Stimulated activated CD4-positive, alpha-beta T cell treated with anti-CD3 and anti-CD28 coated beads, Interleukin-1b, Interleukin-23, amount 100 ng/mL, for 24 hours (primary cell): ENCODE results near the gene CAMK2A.
"Not testable (repeated sequence)": the region's sequence is repeated elsewhere in the genome, so short reads cannot be mapped to it uniquely, and the experiment has no call there.

ENCODE experiments used
- DNase-seq, 4 experiments: peaks; one replicate each; pipeline ENCODE4 v3.0.0-alpha.2; 2020; ENCODE audit warnings: low read depth in 4 of 4, low spot score in 1 of 4

The CAMK2A gene

DNA sequence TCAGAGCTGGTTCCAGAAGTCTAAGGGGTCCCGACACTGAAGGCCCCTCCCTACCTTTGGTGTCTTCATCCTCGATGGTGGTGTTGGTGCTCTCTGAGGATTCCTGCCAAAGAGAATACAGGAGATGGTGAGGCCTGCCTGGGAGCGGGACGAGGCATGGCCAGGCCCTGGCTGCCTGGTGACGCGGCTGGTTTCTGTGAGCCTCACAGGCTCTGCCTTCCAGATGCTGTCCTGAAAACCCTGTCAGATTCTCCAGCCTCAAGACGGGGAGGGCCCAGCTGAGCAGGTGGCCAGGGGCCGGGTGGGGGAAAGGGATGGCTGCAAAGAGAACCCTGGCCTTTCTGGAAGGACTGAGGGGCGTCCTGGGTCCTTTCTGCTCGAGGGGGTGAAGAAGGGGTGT, 50.9 kb downstream of the CAMK2A start:
- no peak for DNase-seq

DNA sequence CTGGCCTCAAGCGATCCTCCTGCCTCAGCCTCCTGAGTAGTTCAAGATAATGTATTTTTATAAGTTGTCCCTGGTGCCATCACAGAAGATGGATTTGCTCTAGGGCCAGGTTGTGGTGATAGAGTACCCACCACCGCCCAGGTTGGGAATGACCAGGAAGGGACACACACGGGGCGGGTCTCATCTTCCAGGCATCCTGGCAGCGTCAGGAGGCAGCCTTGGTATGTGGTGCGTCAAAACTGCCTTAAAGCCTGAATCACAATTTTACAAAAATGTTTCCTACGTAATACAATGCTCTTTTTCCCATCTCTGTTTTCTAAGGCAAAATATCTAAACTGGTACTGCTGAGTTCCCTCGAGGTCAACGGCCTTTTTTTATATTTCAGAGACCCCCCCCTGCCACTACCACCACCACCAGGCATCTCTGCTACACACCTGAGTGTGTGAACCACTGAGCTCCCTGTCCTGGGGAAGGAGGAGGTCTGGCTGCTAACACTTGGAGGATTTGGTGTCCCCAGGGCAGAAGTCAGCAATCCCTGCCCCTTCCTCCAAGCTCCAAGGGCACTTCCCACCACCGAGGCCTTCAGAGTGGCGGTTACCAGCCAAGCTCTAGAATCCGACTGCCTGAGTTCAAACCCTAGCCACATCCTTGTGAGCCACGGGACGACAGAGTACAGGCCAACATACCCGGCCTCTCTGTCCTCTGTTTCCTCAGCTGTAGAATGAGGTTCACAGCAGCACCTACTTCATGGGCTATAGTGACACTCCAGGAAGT, 52.4 kb downstream of the CAMK2A start:
- DNase-seq = no peak

DNA sequence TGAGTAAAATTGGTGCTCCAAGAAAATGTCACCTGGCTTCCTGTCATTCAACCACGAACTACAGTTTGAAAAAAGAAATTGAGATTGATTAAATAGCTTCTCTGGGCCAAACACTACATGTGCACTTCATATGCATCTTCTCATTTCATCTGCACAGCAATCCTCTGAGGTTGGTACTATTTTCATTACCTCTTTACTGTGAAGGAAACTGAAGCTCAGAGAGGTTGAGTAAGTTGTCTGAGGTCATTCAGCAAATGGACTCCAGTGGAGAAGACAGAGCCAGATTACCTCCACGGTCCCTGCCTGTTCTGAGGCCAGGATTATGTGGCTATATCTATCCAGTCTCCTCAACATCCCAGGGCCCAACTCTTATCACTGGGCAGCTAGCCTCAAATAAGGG, 53.3 kb downstream of the CAMK2A start:
- no peak for DNase-seq

DNA sequence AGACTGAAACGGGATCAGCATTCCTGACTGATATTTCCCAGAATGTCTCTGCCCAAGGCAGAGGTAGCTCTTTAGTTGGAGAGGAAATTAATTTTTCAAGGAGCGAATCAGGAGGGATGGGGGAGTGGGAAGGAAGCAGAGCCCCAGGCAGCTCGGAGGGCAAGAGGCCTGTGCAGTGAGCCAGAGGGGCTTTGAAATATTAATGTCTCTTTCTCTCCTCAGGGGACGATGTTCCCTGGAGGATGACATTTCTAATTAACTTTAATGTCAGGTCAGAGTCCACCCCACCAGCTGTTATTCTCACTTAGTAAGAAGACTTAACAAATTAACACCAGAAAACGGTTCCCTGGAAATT, 54.1 kb downstream of the CAMK2A start:
- no peak for DNase-seq

- DNase-seq = no peak
Observed at GRCh38 chr5:150234576-150235499, 54.7 kb downstream of the CAMK2A start.

DNA sequence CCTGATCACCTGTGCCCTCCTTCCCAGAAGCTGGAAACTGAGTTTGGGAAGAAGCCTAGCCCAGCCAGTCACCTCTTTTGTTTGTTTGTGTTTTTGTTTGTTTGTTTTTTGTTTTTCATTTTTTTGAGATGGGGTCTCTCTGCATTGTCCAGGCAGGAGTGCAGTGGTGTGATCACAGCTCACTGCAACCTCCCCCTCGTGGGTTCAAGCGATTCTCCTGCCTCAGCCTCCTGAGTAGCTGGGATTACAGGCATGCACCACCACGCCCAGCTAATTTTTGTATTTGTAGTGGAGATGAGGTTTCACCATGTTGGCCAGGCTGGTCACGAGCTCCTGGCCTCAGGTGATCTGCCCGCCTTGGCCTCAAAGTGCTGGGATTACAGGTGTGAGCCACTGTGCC, 55.9 kb downstream of the CAMK2A start:
- not testable (repeated sequence) for DNase-seq

- DNase-seq = no peak
Observed at GRCh38 chr5:150230842-150231241, 58.7 kb downstream of the CAMK2A start.

DNA sequence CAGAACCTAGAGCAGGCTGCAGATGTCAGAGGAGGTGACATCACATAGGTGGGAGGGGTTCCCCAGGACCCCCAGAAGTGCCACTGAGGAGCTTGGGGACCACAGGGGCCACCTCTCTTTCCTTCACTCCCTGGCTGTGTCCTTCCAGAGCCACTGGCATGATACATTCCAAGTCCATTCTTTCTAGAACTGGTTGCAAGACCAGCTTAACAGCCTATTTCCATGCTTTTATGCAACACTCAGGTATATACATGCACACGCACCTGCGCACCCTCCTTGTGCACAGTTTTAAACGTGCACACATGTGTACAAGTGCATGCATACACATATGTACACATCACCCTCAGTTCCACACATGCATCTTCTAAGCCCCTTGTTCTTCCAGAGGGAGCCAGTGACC, 60.0 kb downstream of the CAMK2A start:
- no peak for DNase-seq

DNA sequence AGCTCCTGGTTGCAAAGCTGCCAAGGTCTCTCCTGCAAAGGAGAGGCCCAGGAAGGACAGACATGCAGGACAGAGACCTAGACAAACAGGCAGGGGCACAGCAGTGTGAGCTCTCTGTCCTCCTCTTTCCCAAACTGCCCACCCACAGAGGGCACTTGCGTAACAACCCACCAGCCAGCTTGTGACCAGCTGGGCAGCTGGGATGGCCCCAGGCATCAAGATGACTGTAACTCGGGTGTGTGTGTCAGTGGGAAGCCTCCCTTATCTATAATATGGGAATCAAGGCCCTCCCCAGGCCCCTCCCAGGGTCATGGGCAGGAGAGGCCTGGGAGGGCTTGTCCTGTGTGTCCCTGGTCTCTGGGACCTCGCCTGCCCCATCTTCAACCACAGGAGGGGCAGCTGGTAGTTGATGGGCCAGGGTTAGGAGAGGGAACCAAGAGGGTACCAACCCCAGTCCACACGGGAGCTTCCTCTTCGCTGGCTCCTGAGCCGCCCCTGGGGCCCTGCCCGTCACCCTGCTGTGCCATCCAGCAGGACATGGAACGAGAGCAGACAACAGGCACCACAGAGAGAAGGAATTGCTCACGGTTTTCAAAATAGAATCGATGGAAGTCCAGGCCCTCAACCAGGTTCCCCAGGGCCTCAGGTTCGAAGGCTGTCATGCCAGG, 61.8 kb downstream of the CAMK2A start:
- no peak for DNase-seq

- no peak for DNase-seq
Observed at GRCh38 chr5:150227036-150227435, 62.5 kb downstream of the CAMK2A start.

DNA sequence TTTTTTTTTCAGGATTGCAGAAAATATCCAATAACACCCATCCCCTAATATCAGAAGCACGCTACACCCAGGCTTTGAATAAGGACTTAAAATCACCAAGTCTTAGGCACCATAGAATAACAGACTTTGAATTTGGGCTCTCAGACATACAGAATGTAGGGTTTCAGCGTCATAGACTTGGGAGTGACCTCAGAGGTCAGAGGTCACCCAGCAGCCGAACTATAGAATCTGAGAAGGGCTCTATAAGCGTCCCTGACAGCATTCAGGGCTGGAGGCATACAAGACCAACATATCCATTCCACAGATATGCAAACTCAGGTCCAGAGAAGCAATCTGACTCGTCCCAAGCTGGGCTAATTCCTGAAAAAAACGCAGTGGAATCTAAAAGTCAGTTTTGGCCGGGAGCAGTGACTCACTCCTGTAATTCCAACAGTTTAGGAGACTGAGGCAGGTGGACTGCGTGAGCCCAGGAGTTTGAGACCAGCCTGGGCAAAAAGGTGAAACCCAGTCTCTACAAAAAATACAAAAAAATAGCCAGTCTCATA, 65.0 kb downstream of the CAMK2A start:
- no peak for DNase-seq

DNA sequence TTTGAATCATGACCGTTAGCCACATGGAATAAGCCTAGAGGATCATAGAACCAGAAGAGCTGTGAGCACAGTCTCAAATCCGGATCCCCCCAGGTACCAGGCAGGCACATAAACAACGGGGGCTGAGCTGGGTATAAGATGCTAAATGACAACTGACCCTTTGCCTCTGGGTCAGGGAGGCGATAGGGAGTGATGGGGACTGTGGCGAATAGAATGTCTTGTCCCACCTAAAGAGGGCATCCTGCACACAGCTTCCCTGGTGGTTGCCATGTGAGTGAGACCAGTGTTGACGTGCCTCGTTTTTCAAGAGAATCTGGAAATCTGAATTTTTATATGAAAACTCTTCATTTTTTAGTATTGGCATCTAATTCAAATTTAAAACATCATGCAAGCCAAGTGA, 66.1 kb downstream of the CAMK2A start:
- DNase-seq = no peak

DNA sequence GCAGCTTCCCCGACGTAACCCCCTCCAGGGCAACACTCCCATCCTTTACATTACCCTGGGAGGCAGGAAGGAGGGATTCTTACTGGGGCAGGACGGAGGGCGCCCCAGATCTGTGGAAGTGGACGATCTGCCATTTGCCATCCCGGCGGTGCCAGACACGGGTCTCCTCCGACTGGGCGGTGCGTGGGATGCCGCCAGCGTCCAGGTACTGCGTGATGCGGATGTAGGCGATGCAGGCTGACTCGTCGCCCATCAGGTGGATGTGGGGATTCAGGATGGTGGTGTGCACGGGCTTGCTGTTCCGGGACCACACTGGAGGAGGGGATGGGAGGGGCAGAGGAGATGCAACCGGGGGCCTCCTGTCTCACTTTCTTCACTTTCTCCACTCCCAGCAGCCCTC, 66.7 kb downstream of the CAMK2A start:
- no peak for DNase-seq

- DNase-seq = no peak
Observed at GRCh38 chr5:150221471-150221870, 68.1 kb downstream of the CAMK2A start.

GRCh38 chr5:150219861-150220260, 69.7 kb downstream of the CAMK2A start:
- DNase-seq = no peak

DNA sequence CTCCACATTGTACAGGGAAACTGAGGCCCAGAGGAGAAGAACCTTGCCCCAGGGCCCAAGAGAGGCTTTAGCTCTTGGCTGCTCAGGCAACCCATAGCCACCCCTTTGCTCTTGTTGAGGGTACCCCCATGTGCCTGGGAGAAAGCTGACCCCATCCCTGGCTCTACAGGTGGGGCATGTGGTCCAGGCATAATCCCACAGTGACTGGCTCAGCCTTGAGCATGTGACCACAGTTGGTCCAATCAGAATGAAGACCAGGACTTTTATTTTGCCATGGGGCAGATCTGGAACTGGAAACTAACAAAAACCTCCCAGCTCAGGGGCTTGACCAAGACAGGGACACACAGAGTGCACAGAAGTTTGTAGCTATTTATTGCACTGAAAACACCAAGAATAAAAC, 70.4 kb downstream of the CAMK2A start:
- DNase-seq = no peak

DNA sequence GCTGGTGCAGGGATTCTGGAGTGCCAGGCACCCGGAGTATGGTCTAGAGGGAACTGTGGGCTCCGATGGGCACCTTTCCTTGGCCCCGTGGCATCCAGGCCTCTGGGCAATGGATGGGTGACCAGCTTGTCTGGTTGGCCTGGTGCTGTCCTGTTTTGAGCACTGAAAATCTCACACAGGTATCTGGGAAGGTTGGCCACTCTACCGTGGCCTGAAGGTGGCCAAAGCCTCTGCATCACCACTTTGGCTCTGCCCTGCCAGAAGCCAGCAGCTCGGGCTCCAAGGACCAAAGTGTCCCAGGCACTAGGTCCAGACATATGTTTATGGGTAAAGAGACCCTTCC, 70.9 kb downstream of the CAMK2A start:
- no peak for DNase-seq

- DNase-seq = peak; percentile 55 to 71 (median 64)
Observed at GRCh38 chr5:150217873-150218692, 71.5 kb downstream of the CAMK2A start.

- no peak for DNase-seq
Observed at GRCh38 chr5:150217038-150217437, 72.5 kb downstream of the CAMK2A start.

GRCh38 chr5:150215979-150216944, 73.3 kb downstream of the CAMK2A start:
- no peak for DNase-seq
